ENCODE results near the gene BTBD10.
A peak's percentile ranks its signal among the peaks of the same experiment; 100 is the strongest.

The BTBD10 gene

DNA sequence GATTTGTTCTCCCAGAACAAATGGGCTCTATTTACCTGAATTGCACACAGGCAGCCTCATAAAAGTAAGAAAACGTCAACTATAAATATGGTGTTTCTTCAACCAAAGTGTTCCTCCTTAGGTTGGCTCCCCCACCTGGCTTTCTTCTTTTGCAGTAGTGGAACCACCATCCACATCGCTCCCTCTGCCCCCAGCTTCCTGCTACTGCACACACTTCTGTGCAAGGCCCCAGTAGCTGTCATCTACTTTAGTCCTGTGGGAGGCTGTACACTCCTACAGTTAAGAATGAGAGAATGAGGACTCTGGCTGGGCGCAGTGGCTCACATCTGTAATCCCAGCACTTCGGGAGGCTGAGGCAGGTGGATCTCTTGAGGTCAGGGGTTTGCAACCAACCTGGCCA, 95.9 kb downstream of the BTBD10 start:
- DNase-seq: no peak

DNA sequence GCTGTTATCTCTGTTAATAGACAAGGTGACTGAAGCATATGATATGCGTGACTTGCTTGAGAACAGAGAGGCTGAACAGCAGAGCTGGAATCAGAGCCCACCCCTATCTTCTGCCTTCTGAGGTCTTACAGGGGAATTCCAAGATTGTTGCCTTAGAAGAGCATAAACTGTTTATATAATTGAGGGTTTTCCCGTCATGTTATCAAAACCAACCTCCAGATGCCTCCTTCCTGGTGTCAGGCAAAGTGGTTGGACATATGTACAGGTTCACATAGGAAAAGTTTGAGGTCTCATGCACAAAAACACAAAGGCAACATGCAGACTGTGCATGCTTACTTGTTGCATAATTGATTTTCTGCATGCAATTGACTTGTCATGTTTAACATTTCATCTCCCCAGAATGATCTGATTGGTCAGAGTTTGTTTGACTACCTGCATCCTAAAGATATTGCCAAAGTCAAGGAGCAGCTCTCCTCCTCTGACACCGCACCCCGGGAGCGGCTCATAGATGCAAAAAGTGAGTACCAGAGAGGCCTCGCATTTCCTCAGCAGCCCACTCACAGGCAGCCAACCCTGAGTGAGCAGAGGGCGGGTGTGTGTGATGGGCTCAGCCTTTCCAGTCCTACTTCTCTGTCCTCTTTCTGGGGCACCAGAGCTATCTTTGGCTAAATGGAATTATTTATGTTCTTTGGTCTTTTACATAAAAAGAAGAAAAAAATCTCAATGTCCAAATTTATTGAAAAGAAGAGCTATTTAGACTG, 96.6 kb downstream of the BTBD10 start:
- DNase-seq: no peak

DNA sequence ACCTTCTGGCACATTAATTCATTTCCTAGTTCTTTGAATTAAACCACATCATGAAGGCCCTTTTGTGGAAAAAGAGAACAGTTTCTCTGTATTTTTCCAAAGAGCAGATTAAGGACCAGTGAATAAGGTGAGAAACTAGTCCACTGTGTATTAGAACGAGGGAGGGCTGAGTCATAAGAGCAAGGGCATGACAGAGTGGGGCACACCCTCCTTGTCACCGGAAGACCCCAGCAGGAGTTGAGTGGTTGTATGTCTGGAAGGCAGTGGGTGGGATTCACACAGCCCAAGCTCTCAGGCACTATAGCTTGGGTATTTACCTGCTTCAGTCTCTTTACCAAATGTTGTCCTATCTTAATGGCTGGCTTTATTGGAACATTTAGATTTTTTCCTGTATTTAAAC, 98.6 kb downstream of the BTBD10 start:
- DNase-seq: no peak

- DNase-seq: no peak
These were observed 100.4 kb downstream of the BTBD10 start for GRCh38 chr11:13362596-13363109.

DNA sequence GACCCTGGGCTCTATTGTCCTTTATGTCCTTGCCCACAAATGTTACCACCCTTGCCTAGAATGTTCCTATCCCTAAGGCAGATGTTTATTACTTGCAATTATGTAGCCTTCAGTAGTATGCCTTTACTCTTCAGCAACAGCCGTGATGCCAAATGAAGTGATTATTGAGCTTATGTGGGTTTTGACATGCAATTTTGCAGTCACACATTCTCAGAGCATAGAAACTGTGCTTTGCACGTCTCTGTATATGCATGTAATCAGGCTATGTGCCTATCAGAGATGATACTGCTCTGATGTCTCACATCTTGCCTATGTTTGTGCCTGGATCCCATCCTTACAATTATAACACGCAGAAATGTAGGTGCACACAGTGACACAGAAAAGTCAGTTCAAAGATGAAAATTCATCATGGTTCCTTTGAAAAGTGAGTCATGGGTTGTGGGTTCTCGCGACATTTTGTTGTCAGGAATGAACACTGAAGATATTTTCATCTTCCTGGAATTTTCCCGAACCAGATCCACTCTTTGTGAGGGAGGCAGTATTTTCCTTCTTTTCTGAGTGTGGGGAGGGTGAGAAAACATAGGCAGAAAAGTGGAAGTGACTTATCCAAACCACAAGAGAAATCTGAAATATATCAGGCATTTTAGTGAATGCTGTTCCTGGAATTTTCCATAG, 104.3 kb downstream of the BTBD10 start:
- no peak for DNase-seq

- DNase-seq: no peak
These were observed 105.8 kb downstream of the BTBD10 start for GRCh38 chr11:13357232-13357631.

GRCh38 chr11:13355191-13355590, 107.8 kb downstream of the BTBD10 start:
- DNase-seq: no peak

GRCh38 chr11:13354335-13354734, 108.7 kb downstream of the BTBD10 start:
- no peak for DNase-seq

- no peak for DNase-seq
These were observed 110.3 kb downstream of the BTBD10 start for GRCh38 chr11:13352711-13353110.

GRCh38 chr11:13349581-13349980, 113.4 kb downstream of the BTBD10 start:
- DNase-seq: no peak

GRCh38 chr11:13349046-13349445, 114.0 kb downstream of the BTBD10 start:
- DNase-seq: no peak

DNA sequence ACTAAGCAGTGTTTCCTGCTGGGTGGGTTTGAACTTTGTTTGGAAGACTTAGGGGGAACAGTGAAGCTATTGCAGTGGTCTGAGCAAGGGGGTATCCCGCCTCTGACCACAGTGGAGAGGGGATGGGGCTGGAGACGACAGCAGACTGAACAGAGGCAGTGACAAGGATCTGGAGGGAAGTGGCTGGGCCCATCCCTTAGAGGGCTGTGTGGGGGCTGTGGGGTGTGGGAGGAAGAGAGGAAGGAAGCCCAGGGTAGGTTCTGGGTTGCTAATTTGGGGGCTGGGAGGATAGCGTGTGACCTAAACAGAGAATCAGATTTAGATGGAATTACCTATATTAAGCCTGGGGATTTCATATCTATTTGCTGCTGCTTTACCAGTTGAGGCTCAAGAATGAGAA, 114.7 kb downstream of the BTBD10 start:
- no peak for DNase-seq

DNA sequence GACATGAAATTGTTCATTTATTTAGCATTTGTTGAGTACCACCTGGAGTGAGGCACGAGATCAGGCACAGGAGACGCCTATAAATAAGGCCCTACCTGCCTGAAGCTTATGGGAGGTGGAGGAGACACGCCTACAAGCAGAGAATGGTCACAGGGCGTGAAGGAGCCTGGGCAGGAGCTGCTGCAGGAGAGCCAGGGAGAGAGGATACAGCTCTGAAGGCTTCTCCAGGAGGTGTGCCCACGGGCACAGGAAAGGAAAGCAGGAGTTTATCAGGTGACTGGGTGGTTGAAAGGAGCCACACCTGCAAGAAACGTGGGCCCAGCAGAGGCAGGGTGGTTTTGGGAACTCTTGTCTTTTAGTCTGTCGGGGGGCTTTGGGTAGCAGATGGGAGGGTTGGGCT, 115.1 kb downstream of the BTBD10 start:
- DNase-seq: no peak

- DNase-seq: no peak
These were observed 116.6 kb downstream of the BTBD10 start for GRCh38 chr11:13346470-13346869.

DNA sequence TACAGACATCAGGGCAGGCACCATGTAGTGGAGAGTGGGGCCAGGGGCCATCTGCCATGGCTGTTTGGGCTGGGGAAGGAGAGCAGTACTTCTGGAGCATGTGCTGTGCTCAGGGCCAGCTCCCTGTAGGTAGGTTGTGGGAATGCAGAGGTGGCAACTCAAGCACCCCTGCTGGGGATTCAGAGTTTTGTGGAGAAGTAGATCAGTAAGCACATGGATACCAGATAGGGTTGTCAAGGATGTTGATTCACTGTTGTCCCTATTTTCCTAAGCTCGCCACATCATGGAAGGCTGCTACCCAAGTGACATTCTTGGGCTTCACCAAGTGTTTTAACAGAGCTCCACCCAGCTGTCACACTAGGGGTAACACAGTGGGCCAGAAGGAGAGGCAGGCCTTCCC, 118.2 kb downstream of the BTBD10 start:
- DNase-seq: no peak

DNA sequence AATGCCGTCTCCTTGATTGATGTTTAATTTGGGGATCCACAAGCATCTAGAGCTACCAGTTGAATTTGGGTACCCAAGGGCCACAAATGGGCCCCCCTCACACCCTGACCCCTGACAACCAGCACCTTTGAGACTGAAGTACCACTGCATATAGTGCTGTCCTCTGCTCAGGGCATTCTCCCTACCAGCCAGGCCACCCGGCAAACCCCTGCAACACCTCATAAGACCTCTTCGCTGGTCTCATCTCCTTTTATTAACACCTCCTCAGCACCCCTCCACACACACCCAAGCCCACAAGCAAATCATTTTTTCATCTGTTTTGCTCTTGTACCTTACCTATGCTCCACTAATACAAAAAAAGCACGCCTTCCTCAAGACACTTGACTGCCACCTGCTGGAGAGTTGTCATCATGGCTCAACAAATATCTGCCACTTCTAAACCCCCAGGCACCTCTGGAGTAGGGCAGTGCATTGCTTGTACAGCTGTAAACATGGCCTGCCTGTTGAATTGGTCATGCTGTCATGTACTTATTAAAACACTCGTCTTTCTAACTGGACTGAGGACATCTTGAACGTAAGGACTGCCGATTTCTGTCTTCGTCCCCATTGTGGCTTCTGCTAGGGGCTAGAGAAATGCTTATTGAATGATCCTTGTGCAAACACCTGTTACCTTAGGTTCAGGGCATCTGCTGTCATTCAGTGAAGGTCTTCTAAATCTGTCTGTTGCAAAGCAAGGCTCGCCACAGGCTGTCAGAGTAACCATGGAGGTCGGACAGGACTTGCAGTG, 118.9 kb downstream of the BTBD10 start:
- DNase-seq: peak; percentile 64

GRCh38 chr11:13343067-13343466, 120.0 kb downstream of the BTBD10 start:
- DNase-seq: no peak

GRCh38 chr11:13341026-13341425, 122.0 kb downstream of the BTBD10 start:
- DNase-seq: no peak

GRCh38 chr11:13339195-13340153, 123.5 kb downstream of the BTBD10 start:
- no peak for DNase-seq

GRCh38 chr11:13338427-13339069, 124.5 kb downstream of the BTBD10 start:
- DNase-seq: no peak

- no peak for DNase-seq
These were observed 125.0 kb downstream of the BTBD10 start for GRCh38 chr11:13338019-13338426.
